Fibroblast of lung (primary cell): ENCODE results near the gene TRIM32. TPM values are rescaled to one million over a fixed set of nuclear protein-coding genes. Genes with fewer than 3 reads are reported as not detected.
A peak's percentile ranks its signal among the peaks of the same experiment; 100 is the strongest.

ENCODE experiments used
- DNase-seq, 2 donors: peaks; one replicate each; pipeline versions ENCODE4 v3.0.0 to v3.0.0-alpha.2; 2010; ENCODE audit warnings: low read depth in 2 of 2
- H2AFZ ChIP-seq: 2 replicates; pipeline ENCODE4 v1.5.1; 2012; ENCODE audit warnings: low read length, control low read depth, inconsistent platforms
- H3K27ac ChIP-seq: 2 replicates; pipeline ENCODE4 v1.5.1; 2011; ENCODE audit warnings: low read length, control low read depth; ENCODE audit not compliant: insufficient read depth
- H3K27me3 ChIP-seq: 2 replicates; pipeline ENCODE4 v1.5.1; 2011; ENCODE audit warnings: mild to moderate bottlenecking, low read length; ENCODE audit not compliant: control insufficient read depth, insufficient read depth
- H3K36me3 ChIP-seq: 2 replicates; pipeline ENCODE4 v1.5.1; 2011; ENCODE audit warnings: low read length; ENCODE audit not compliant: control insufficient read depth, insufficient read depth
- H3K4me1 ChIP-seq: 2 replicates; pipeline ENCODE4 v1.5.1; 2011; ENCODE audit warnings: low read length; ENCODE audit not compliant: control insufficient read depth, insufficient read depth; ENCODE audit errors: extremely low read depth
- H3K4me2 ChIP-seq: 2 replicates; pipeline ENCODE4 v1.5.1; 2011; ENCODE audit warnings: low read length, control low read depth; ENCODE audit not compliant: insufficient read depth; ENCODE audit errors: extremely low read depth
- H3K4me3 ChIP-seq, 4 experiments: fragments of 200-600 bp in 1 of 4; sonication (generic) in 1 of 4; replicated peaks in 1 of 4; 2 replicates each; pipeline ENCODE4 v1.5.1; 2011 to 2016; ENCODE audit warnings: low read length in 4 of 4, low read depth in 3 of 4, mild to moderate bottlenecking in 3 of 4, control low read depth in 2 of 4, inconsistent platforms in 1 of 4, mixed read lengths in 1 of 4; ENCODE audit not compliant: insufficient read depth in 1 of 4; ENCODE audit errors: control extremely low read depth in 1 of 4
- H3K79me2 ChIP-seq: 2 replicates; pipeline ENCODE4 v1.5.1; 2012; ENCODE audit warnings: mild to moderate bottlenecking, low read length, inconsistent platforms; ENCODE audit not compliant: control insufficient read depth, insufficient read depth
- H3K9ac ChIP-seq: 2 replicates; pipeline ENCODE4 v1.5.1; 2011; ENCODE audit warnings: mild to moderate bottlenecking, low read length, control low read depth; ENCODE audit not compliant: insufficient read depth
- H3K9me3 ChIP-seq: 2 replicates; pipeline ENCODE4 v1.5.1; 2012; ENCODE audit warnings: low read depth, low read length; ENCODE audit not compliant: control insufficient read depth, insufficient read depth
- H4K20me1 ChIP-seq: 2 replicates; pipeline ENCODE4 v1.5.1; 2011; ENCODE audit warnings: low read length; ENCODE audit not compliant: control insufficient read depth, insufficient read depth; ENCODE audit errors: extremely low read depth
- CTCF ChIP-seq, 2 donors: IDR thresholded peaks in 1 of 2; conservative IDR thresholded peaks in 1 of 2; 1 replicate in 1 of 2; 2 replicates in 1 of 2; pipeline ENCODE4 v1.5.1; 2011 to 2012; ENCODE audit warnings: low read length in 2 of 2, control low read depth in 1 of 2, inconsistent platforms in 1 of 2, low read depth in 1 of 2, mild to moderate bottlenecking in 1 of 2
- EZH2 ChIP-seq: IDR thresholded peaks from 2 replicates; pipeline ENCODE4 v1.5.1; 2012; ENCODE audit warnings: low read length, control low read depth, mild to moderate bottlenecking; ENCODE audit errors: missing control alignments
- polyA plus RNA-seq, 2 donors: library from polyadenylated mRNA; depleted of rRNA in 1 of 2; stranded (reverse) in 1 of 2; unstranded in 1 of 2; fragments of >200 nt; gene quantifications; 2 replicates each; pipeline ENCODE4 v1.2.1, GENCODE V29; 2011 to 2012; ENCODE audit warnings: missing spikeins in 1 of 2
- total RNA-seq: library from RNA; depleted of rRNA; stranded (reverse); fragments of >200 nt; gene quantifications from 2 replicates; pipeline ENCODE4 v1.2.1, GENCODE V29; 2014

The TRIM32 gene
- total and polyA plus RNA-seq, 2 donors (not counting 1 experiment from before 2014, with no cell fraction given) = 18.9 to 23.8 TPM

- Histone ChIP-seq H3K27me3 (no peaks in the 10 kb centered on the region), H3K9ac (no peak overlapping the region), H3K79me2 (peaks cover 62% of the 10 kb centered on the region), H3K27ac (no peak overlapping the region), H2AFZ (no peak overlapping the region), H3K36me3 (no peaks in the 10 kb centered on the region), H4K20me1 (peaks cover 2% of the 10 kb centered on the region), H3K4me1 (peaks cover 12% of the 10 kb centered on the region), H3K9me3 (no peaks in the 10 kb centered on the region), H3K4me2 (no peak overlapping the region), H3K4me3 (no peak overlapping the region)
- no peak for DNase-seq
- TF ChIP-seq CTCF (conservative IDR thresholded peaks at IDR 0.05 in 1 of 2, IDR thresholded peaks at IDR 0.05 in 1 of 2; ENCODE audit: low read depth in 1 of 2, low read length in 2 of 2) = no peak
- no peak for TF ChIP-seq EZH2
Observed at GRCh38 chr9:116691607-116692006, 4.5 kb downstream of the TRIM32 start.

- no peaks in the 10 kb centered on the region for H3K9me3 ChIP-seq
- TF ChIP-seq CTCF (conservative IDR thresholded peaks at IDR 0.05 in 1 of 2, IDR thresholded peaks at IDR 0.05 in 1 of 2; ENCODE audit: low read depth in 1 of 2, low read length in 2 of 2) (no peak), EZH2 (no peak)
- no peak overlapping the region for H3K4me2 ChIP-seq
- no peak overlapping the region for H3K9ac ChIP-seq
- no peak overlapping the region for H3K4me3 ChIP-seq
- peaks cover 12% of the 10 kb centered on the region for H3K4me1 ChIP-seq
- H2AFZ ChIP-seq = no peak overlapping the region
- peaks cover 2% of the 10 kb centered on the region for H4K20me1 ChIP-seq
- peaks cover under 1% of the 10 kb centered on the region for H3K36me3 ChIP-seq
- no peaks in the 10 kb centered on the region for H3K27me3 ChIP-seq
- no peak for DNase-seq
- H3K79me2 ChIP-seq = peaks cover 59% of the 10 kb centered on the region
- no peak overlapping the region for H3K27ac ChIP-seq
Observed at GRCh38 chr9:116692616-116693015, 5.5 kb downstream of the TRIM32 start.

- Histone ChIP-seq H3K79me2 (peaks cover 56% of the 10 kb centered on the region), H3K9ac (no peak overlapping the region), H4K20me1 (peaks cover 2% of the 10 kb centered on the region), H3K36me3 (peaks cover 6% of the 10 kb centered on the region), H3K4me1 (peaks cover 11% of the 10 kb centered on the region), H3K27me3 (no peaks in the 10 kb centered on the region), H3K4me3 (no peak overlapping the region), H3K4me2 (no peak overlapping the region), H3K9me3 (no peaks in the 10 kb centered on the region), H3K27ac (no peak overlapping the region), H2AFZ (no peak overlapping the region)
- peak in 1 of 2 donors; percentile 43 for DNase-seq
- TF ChIP-seq EZH2 = no peak
- no peak for TF ChIP-seq CTCF (conservative IDR thresholded peaks at IDR 0.05 in 1 of 2, IDR thresholded peaks at IDR 0.05 in 1 of 2; ENCODE audit: low read depth in 1 of 2, low read length in 2 of 2)
Observed at GRCh38 chr9:116693233-116693731, 6.2 kb downstream of the TRIM32 start.
